ENCODE data around the gene CCDC97.

GRCh38 chr19:41327076-41327575 is 17.2 kb downstream of the CCDC97 start:
- TF ChIP-seq CTCF (IDR thresholded peaks at IDR 0.05) (no peak), EP300 (IDR thresholded peaks at IDR 0.05) (no peak), POLR2AphosphoS5 (IDR thresholded peaks at IDR 0.05) (no peak), POLR2A (IDR thresholded peaks at IDR 0.05) (no peak)

Measured in upper lobe of left lung (tissue), 4 donors.